Activated naive CD4-positive, alpha-beta T cell treated with anti-CD3 and anti-CD28 coated beads, Interleukin-2, amount 50 U/mL, for 16 hours (primary cell): ENCODE measurements around the gene ALKBH8.
"Not testable (repeated sequence)": the region's sequence is repeated elsewhere in the genome, so short reads cannot be mapped to it uniquely, and the experiment has no call there.

Source experiments
- DNase-seq: peaks from one replicate; pipeline ENCODE4 v3.0.0-alpha.2; 2020

ALKBH8 gene

DNA sequence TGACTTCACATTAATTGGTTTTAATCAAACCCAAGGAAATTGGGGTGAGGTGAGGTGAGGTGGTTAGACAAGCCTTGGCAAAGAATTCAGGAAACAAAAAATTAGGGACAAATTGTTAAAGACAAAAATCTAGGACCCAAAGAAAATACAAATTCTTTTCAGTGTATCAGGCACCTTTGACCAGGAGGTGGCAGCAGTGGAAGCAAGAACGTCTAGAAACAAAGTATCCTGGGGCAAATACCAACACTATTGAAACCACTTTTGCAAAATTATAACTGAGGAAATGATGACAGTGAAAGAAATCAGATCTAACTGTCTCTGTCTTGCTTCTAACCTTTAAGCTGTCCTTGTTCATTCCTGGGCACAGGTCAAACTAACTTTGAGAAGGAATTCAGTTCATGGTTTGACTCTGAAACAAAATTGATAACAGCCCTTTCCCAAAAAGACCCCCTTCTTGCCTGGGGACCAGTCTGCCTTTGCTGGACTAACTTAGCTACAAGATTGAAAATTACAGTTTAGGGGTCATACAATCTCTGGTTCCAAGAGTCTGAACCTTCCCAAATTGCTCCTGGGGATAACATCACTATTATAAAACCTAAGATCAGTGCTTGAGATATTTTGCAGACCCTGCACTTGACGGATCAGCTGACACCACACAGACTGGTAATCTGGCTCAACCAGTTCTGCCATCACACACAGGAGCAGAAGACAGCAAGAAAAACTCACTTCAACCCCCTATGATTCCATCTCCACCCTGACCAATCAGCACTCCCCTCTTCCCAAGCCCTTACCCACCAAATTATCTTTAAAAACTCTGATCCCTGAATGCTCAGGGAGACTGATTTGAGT, 11.2 kb upstream of the ALKBH8 start:
- peak; percentile 58 for DNase-seq

DNA sequence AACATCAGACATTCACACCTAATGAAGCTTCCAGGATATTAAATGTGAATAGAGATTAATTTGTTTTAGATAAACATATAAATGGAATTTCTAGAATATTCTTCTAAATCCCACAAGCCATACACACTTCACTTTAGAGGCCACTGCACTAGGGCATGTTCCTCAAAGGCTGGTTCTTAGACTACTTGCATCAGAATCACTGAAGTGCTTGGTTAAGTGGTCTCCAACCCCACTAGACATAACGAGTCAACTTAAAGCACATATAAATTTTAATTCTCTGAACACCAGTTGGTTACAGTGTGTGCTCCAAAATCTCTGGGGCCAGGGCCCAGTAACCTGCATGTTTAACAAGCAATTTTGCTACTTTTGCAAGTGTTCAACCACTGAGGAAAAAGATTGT, 7.9 kb upstream of the ALKBH8 start:
- DNase-seq = no peak

DNA sequence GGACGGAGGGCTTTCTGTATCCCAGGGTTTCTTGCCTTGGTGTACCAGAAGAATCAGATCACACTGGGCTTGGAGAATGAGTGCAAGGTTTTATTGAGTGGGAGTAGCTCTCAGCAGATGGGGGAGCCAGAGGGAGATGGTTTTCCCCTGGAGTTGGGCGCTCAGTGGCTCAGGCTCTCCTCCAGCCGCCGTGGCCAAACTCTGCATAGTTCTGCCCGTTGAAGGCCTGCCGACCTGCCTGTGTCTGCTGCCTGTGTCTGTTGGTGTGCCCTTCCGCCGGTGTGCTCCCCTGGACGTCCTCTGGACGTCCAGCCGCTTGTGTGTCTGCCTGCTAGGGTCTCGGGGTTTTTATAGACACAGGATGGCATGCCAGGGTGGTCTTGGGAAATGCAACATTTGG, 4.5 kb upstream of the ALKBH8 start:
- no peak for DNase-seq

DNA sequence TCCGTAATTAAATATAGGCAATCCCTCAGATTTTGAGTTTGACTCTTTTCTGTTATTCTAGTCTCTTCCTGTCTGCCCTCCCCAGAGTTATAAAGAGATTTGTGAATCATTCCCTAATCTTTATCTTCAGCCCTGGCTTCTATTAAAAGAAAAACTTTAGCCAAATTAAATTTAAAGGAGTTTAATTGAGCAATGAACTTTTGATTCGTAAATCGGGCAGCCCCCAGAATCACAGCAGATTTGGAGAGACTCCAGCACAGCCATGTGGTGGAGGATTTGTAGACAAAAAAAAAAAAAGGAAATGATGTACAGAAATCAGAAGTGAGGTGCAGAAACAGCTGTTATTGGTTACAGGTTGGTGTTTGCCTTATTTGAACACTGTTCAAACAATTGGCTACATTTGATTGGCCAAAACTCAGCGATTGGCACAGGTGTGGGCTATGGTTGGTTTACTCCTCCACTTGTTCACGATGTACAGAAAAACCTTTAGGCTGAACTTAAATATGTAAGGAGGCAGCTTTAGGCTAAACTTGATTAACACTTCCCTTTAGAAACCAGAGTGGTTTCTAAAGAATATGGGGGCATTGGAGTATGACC, 2.3 kb upstream of the ALKBH8 start:
- DNase-seq = no peak

DNA sequence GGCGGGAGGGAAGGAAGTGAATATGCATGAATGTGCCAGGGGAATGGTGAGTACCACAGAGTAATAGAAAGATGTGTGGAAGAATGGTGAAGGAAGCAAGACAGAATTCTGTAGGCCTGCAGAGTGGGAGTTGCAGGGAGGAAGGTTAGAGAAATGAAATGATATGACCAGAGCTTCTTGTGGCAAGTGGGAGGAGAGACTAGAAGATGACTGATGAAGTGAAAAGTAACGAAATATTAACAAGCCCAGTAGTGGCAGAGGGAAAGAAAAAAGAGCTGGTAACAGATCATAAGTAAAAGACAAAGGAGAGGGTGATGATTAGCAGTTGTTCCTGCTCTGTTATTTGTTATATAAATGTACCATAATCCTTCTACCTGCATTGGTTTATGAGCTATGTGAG, 1.0 kb upstream of the ALKBH8 start:
- DNase-seq = no peak

DNA sequence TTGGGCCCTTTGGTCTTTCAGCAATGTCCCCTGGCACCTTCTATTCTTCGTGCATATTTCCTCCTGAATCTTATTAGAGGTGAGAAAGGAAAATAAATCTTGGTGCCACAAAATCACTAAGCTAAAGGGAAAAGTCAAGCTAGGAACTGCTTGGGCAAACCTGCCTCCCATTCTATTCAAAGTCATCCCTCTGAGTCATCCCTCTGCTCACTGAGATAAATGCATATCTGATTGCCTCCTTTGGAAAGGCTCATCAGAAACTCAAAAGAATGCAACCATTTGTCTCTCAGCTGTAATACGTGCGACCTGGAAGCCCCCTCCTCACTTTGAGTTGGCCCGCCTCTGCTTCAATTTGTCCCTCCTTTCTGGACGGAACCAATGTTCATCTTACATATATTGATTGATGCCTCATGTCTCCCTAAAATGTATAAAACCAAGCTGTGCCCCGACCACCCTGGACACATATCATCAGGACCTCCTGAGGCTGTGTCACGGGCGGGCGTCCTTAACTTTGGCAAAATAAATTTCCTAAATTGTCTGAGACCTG, 493 bp upstream of the ALKBH8 start:
- not testable (repeated sequence) for DNase-seq

DNA sequence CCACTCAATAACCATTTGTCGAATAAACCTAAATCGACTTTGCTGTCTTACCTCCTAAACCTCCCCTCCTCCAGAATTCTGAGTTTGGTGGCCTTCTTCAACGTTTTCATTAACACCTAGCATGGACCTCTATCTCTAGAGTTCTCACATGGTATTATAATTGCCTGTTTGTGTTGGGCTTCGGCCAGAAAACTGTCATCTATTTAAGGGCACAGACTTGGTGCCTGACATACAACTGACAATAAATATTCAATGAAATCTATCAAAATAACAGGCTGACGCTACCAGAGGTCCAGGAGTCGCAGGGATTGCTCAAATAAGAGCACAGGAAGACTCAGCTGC, 687 bp downstream of the ALKBH8 start:
- DNase-seq = no peak

DNA sequence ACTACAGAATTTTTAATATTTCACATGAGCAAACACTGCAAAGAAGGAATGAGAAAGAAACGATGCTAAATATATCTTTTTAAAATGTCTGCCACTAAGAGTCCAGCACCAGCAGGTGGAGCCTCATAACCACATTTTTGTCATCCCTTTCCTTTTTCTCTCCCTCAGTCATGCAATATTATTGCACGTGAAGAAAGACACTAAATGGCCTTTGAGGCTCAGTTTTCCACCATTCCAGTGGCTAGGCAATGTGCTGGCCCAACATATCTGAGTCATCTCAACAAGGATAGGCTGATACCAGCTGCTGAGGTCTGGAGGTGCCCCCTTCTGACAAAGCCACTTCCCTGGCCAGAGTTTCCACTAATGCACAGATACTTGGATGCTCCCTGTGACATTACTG, 1.8 kb downstream of the ALKBH8 start:
- DNase-seq = peak; percentile 28

DNA sequence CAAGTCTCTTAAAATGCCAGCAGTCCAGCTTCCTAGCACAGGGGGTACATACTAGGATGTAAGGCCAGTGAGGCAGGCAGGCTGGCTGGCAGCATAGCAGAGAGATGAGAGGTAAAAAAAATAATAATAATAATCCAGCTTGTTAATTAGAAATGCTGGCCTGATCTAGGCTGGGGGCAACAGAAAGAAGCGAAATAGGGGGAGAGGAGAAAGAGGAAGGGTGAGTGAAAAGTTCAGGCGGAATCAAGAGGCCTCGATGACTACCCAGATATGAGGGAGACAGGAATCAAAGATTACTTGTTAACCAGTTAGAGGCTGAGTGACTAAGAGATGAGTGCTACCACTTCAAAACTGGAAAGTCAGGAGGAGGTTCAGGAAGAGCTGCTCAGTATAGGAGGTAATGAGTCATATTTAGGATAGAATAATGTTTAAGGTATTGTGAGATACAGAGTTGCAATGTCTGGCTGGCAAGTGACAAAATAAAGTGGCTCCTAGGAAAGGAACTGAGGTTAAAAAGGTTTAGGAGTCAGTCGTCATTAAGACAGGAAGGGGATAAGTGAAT, 2.8 kb downstream of the ALKBH8 start:
- no peak for DNase-seq

DNA sequence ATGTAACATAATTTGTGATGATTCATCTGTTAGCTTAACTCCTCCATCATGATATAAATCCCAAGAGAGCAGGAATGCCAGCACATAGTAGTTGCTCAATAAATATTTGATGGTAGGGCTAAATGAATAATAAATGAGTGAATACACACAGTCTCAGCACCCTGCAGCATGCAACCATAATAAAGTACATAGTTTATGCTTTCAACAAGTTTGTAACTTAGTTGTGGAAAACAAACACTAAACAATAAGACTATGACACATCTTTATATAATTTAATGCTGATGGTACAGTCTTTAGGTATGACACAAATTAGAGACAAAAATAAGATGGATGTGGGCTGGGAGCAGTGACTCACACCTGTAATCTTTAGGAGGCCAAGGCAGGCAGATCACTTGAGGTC, 3.8 kb downstream of the ALKBH8 start:
- no peak for DNase-seq

DNA sequence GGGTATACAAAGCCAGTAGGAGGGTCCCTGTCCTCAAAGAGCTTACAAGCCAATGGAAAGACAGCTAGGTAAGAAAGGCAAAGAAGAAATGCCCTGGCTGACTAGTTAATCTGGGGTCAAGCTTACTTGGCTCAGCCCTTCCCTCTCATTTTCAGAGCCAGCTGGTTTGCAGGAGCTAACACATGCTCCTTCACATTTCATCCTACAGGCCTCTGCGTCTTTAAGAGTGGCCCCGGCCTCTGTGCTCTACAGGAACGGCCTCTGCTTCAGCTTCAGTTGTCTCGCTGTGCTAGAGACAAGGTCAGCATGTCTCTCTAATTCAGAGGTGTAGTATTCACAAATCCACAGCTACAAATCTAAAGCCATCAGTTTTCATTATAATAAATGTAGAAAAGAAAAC, 15.2 kb downstream of the ALKBH8 start:
- no peak for DNase-seq

DNA sequence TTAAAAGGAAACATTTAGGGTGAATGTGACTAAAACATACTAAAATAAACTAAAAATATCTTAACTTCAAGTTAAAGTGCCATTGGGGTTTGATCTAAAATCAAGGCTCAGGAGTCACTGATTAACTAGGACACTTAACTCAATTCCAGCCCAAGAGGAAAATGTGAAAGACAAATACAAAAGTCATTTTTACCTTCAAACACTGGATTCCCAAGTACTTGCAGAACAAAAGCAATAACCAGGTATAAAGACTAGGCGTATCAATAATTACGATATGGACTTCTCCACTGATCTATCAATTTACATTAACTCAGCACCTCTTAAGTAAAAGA, 15.6 kb downstream of the ALKBH8 start:
- no peak for DNase-seq

DNA sequence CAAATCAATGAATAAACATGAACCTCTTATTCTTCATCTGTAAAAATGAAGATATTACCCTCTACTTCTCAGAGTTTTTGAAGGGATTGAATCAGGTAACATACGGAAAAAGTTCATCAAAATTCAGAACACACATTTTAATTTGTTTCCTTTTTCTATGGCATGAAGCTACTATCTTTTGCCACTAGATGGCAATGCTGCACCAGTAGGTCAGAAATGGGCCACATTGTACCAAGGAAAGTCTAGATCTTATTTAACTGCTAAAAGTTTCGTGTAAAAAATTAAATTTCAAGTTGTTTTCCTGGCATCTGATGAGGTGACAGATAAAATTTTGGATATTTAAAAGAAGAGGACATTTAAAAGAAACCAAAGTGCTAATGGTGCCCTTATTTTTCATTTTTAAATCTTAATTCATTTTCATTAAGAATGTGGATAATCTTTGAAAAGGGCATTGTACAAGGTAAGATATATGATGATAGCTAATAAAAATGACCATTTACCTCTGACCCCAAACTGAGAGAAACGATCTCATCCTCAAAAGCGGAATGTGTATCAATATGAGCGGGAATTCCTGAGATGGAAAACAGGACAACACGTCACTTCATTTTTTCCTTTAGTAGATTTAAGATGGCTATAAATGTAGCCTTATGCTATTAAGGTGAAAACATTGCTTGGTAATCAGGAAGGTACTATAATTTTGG, 16.1 kb downstream of the ALKBH8 start:
- DNase-seq = peak; percentile 21

DNA sequence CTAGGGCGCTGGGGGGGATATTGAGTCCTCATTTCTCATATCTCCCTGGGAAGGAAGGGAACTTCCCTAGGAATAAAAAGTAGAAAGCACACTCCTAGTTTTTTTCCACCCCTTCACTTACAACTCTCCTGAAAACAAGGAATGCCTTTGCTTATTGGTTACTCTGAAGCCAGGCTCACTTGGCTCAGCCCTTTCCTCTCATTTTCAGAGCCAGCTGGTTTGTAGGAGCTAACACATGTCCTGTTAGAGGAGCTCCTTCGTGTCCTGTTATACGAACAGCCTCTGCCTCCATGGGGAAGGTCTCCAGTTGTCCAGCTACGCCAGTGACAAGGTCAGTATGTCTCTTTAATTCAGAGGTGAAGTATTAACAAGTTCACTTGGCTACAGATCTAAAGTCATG, 17.6 kb downstream of the ALKBH8 start:
- DNase-seq = no peak

DNA sequence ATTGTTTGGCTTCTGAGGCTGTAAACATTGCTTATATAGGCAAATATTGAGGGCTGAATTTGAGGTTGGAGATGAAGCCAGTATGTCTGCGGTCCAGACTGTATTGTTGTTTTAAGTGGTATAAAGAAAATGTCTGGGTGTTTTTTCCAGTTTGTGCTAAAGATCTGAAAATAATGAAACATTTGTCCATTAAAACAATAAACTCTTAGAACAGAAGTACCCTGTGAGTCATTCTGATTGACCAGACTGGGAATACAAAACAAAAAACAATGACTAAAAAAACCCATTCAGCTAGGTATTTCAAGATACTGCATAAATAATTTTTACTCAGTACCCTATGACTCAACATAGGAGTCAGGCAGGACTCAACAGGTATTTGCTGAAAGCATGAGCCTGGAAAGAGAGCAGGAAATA, 20.4 kb downstream of the ALKBH8 start:
- DNase-seq = no peak

DNA sequence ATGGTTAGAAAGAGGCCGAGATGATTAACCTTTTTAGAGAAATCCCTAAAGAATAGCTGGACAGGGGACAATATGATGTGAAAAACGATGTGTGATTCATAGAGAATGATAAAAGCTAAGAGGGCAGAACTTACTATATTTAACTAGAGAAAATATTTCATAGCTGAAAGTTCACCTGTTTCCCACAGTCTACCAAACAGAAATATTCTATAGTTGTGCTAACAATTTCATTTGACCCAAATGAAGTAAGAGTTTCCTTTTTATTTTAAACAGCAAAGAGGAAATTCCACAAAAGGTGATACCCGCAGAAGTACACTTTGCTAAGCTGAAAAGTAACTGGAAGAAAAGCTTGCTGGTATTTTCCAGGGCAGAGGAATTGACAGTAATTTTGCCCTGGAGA, 26.7 kb downstream of the ALKBH8 start:
- no peak for DNase-seq

DNA sequence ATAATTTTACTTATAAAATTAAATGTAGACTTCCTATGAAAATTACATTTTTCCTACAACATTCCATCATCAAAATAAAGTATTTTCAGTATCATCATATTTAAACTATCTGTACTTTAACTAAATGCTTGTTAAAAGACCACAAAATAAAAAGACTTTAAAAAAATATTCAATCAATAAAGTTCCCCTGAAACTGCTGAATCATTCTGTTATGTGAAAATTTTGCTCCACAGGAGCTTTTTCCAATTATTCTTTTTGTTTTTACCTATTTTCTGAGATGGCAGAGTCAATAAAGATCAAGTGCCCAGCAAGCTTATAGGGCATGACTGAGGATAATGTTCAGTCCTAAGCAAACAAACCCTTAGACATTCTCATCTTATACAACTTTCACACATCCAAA, 27.3 kb downstream of the ALKBH8 start:
- no peak for DNase-seq

DNA sequence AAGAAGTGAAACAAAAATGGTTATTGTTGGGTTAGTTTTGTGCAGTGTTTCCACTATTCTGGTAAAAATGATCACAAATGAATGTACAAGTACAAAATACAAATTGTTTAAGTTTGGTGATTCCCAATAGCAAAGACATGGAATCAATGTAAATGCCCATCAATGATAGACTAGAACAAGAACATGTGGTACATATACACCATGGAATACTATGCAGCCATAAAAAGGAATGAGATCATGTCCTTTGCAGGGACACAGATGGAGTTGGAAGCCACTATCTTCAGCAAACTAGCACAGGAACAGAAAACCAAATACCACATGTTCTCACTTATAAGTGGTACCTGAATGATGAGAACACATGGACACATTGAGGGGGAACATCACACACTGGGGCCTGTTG, 28.4 kb downstream of the ALKBH8 start:
- not testable (repeated sequence) for DNase-seq

DNA sequence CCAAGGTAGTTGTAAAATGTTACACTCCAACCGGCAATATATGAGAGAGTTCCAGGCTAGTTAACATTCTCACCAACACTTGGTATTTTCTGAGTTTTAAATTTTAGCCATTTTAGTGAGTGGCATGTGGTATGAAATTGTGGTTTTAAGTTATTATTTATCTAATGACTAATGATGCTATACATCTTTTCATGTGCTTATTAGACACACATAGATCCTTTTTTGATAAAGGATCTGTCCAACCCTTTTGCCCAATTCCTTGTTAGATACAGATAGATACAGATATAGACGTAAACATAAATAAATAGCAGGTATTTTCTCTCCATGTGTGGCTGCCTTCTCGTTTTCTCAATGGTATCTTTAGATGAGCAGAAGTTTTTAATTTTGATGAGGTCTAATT, 39.3 kb downstream of the ALKBH8 start:
- no peak for DNase-seq

DNA sequence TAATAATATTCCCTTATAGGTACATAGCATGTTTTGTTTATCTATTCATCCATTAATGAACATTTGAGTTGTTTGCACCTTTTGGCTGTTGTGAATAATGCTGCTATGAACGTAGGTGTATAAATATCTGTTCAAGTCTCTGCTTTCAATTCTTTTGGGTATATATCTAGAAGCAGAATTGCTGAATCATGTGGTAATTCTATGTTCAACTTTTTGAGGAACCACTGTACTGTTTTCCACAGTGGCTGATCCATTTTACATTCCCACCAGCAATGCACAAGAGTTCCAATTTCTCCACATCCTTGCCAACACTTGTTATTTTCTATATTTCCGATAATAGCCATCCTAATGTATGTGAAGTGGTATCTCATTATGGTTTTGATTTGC, 56.7 kb downstream of the ALKBH8 start:
- DNase-seq = no peak

DNA sequence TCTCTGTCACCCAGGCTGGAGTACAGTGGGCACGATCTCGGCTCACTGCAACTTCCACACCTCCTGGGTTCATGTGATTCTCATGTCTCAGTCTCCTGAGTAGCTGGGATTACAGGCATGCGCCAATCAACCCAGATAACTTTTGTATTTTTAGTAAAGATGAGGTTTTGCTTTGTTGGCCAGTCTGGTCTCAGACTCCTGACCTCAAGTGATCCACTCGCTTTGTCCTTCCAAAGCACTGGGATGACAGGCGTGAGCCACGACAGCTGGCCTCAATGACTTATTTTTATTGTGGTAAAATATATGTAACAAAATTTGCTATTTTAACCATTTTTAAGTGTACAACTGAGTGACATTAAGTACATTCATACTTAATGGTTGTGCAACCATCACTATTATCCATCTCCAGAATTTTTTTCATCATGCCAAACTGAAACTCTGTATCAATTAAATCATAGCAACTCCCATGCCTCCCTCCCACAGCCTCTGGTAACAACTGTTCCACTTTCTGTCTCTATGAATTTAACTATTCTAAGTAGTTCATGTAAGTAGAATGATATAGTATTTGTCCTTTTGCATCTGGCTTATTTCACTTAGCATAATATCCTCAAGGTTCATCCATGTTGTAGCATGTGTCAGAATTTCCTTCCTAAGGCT, 57.2 kb downstream of the ALKBH8 start:
- DNase-seq = no peak

DNA sequence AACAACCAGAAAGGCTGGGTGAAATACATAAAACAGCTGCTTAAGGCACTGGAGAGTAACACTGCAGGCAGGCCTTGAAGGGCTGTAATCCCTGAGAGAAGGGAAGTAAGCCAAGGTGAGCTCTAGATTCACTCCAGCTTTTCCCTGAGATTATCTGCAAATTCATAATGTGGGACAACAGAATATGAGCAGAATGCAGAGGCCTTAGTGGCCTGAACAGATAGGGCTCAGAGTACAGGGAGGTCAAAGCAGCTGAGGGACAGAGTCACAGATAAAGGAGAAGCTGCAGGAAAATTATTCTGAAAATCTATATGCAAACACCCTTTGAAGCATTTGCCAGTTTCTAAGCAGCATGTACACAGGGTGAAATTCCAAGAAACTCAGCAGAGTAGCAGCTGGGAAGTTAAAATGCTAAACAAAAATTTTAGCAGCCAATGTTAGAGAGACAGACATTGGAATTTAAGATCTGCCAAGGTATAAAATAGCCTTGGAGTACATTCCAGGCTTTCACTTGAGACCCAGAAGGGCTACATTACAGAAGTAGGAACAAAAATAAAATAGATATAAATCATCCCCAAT, 59.8 kb downstream of the ALKBH8 start:
- no peak for DNase-seq

DNA sequence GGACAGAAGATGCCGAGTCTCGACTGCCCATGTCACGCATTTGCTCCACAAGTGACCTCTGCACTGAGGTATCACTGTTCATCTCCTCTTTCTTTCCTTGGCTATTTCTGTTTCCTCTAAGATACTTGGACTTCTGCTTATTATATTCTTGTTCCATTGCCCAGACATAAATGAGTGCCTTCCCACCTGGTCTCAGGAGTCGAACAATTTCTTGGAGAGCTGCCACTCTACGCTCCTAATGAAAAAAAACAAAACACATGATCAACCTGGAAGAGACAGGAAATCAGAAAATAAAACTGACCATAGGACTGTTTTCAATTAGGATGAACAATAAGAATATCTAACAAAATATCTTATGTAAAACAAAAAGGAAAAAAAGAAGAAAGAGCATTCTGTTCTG, 60.6 kb downstream of the ALKBH8 start:
- no peak for DNase-seq
